Adrenal gland (tissue), 12 donors: ENCODE data around the gene PPOX. TPM values are rescaled to one million over a fixed set of nuclear protein-coding genes. Genes with fewer than 3 reads are reported as not detected.

Source experiments
- DNase-seq, 7 donors: peaks; one replicate each; pipeline ENCODE4 v3.0.0-alpha.2; 2019 to 2020
- H3K27ac ChIP-seq, 5 donors: fragments of 200-600 bp; sonication (generic) in 4 of 5; 1 replicate in 3 of 5; 2 replicates in 2 of 5; pipeline versions ENCODE4 v1.5.1 to v1.8.0; 2016 to 2020; ENCODE audit warnings: mild to moderate bottlenecking in 1 of 5
- H3K27me3 ChIP-seq: fragments of 200-600 bp; 2 replicates; pipeline ENCODE4 v1.8.0; 2021
- H3K36me3 ChIP-seq, 2 donors: fragments of 200-600 bp; replicated peaks in 1 of 2; 1 replicate in 1 of 2; 2 replicates in 1 of 2; pipeline versions ENCODE4 v1.5.1 to v1.8.0; 2018 to 2022
- H3K4me1 ChIP-seq, 2 donors: fragments of 200-600 bp; replicated peaks in 1 of 2; 1 replicate in 1 of 2; 2 replicates in 1 of 2; pipeline versions ENCODE4 v1.5.1 to v1.8.0; 2018 to 2021
- H3K4me3 ChIP-seq, 4 donors: fragments of 200-600 bp; sonication (generic) in 3 of 4; one replicate each; pipeline ENCODE4 v1.5.1; 2016 to 2018
- H3K9me3 ChIP-seq, 3 donors: fragments of 200-600 bp; sonication (generic) in 1 of 3; replicated peaks in 1 of 3; 1 replicate in 2 of 3; 2 replicates in 1 of 3; pipeline versions ENCODE4 v1.5.1 to v1.8.0; 2016 to 2021
- CTCF ChIP-seq, 6 experiments: fragments of 450-650 bp in 4 of 6; fragments of 200-600 bp in 2 of 6; sonication (generic) in 1 of 6; IDR thresholded peaks; 1 replicate in 5 of 6; 2 replicates in 1 of 6; pipeline versions ENCODE4 v1.5.1 to v1.8.0; 2016 to 2021; ENCODE audit warnings: antibody characterized with exemption in 6 of 6, mild to moderate bottlenecking in 2 of 6, moderate library complexity in 1 of 6
- POLR2A ChIP-seq, 2 donors: fragments of 450-650 bp; IDR thresholded peaks; one replicate each; pipeline ENCODE4 v1.6.1; 2017; ENCODE audit warnings: antibody characterized with exemption in 2 of 2, mild to moderate bottlenecking in 2 of 2, moderate library complexity in 1 of 2
- WGBS, 4 donors: extraction: QIAGEN DNeasy Blood & Tissue Kit in 2 of 4; methylation state at CpG; one replicate each; pipeline versions ENCODE4 v1.1.5 to v1.1.7; 2013 to 2017; 5-methylcytosine and 5-hydroxymethylcytosine counted together
- intact Hi-C, 2 donors: fragments of 100-400 bp; cut with DNase I; formaldehyde crosslinking; loops; one replicate each; pipeline versions ENCODE4 v1.14.1 to v1.15.0; 2022 to 2023
- polyA plus RNA-seq, 3 donors: library from polyadenylated mRNA; stranded (reverse); fragments of 200-250 nt in 2 of 3; fragments of 350-450 nt in 1 of 3; fragmentation: Illumina TruSeq in 1 of 3; extraction: RNeasy Lipid Tissue Mini Kit (QIAGEN cat#74804) in 1 of 3; gene quantifications; one replicate each; pipeline ENCODE4 v1.2.3, GENCODE V29; 2013 to 2014
- total RNA-seq, 9 donors: library from RNA; depleted of rRNA in 4 of 9; stranded (reverse); fragments of >200 nt in 4 of 9; fragments of 120-200 nt in 1 of 9; fragmentation: NEBNext Ultra II Directional in 1 of 9; extraction: Animal tissue kit (Norgen Biotek cat#: 25700) in 1 of 9; gene quantifications; one replicate each; pipeline versions ENCODE4 v1.1.0 to v1.2.4, GENCODE V29; 2013 to 2023
- donor health status: healthy with polysubstance abuse.
- donor health status: Bipolar disorder and iron deficiency.
- donor health status: DM: yes; HTN: yes; CAD: no.
- donor health status: DM: no; HTN: no; CAD: no.
- donor health status: DM: no; HTN: no; CAD: no.
- donor health status: DM: yes; HTN: yes; CAD: no.

The PPOX gene
- total and polyA plus RNA-seq, 12 donors = 13.2 to 268 (median 39.0) TPM

- Histone ChIP-seq H3K27me3 (no peaks in the 10 kb centered on the region), H3K9me3 (no peaks in the 10 kb centered on the region), H3K4me1 (peaks cover 16 to 30% of the 10 kb centered on the region in 2 donors), H3K27ac (peak overlapping the region in 2 of 5 donors; percentile 88 to 89), H3K4me3 (peak overlapping the region in 1 of 4 donors; percentile 97), H3K36me3 (peaks cover 0 to 45% of the 10 kb centered on the region in 2 donors)
- no peak for DNase-seq
- TF ChIP-seq CTCF (IDR thresholded peaks at IDR 0.05) (no peak), POLR2A (IDR thresholded peaks at IDR 0.05) (no peak)
- intact Hi-C loops = no loop called here
- WGBS, 4 donors = 83 to 87% (median 87%) methylated on average over 10 of the region's 10 CpGs
Measured at GRCh38 chr1:161175771-161176453, 9.7 kb downstream of the PPOX start.

- peaks cover 16 to 30% of the 10 kb centered on the region in 2 donors for H3K4me1 ChIP-seq
- intact Hi-C loops = no loop called here
- H3K27ac ChIP-seq = peak overlapping the region in 4 of 5 donors; percentile 77 to 89 (median 88)
- no peaks in the 10 kb centered on the region for H3K9me3 ChIP-seq
- H3K36me3 ChIP-seq = peaks cover 0 to 39% of the 10 kb centered on the region in 2 donors
- no peak for DNase-seq
- no peak for TF ChIP-seq POLR2A (IDR thresholded peaks at IDR 0.05)
- no peak for TF ChIP-seq CTCF (IDR thresholded peaks at IDR 0.05)
- H3K4me3 ChIP-seq = peak overlapping the region in 3 of 4 donors; percentile 25 to 97 (median 86)
- H3K27me3 ChIP-seq = no peaks in the 10 kb centered on the region
- WGBS, 4 donors = 17 to 30% (median 18%) methylated on average over 9 to 17 of the region's 17 CpGs
Measured at GRCh38 chr1:161176468-161177111, 10.4 kb downstream of the PPOX start.

GRCh38 chr1:161177112-161177935, 11.1 kb downstream of the PPOX start, which contains the start of gene B4GALT3:
Gene B4GALT3 (minus strand): TSS chr1:161177507. CDS start chr1:161176060, 1,447 bp downstream.
- Histone ChIP-seq H3K9me3 (no peaks in the 10 kb centered on the region), H3K27me3 (no peaks in the 10 kb centered on the region), H3K27ac (peak within 1 kb of the TSS; percentile 20 to 89 (median 88)), H3K4me3 (peak within 1 kb of the TSS; percentile 25 to 97 (median 62)), H3K4me1 (peaks cover 16 to 30% of the 10 kb centered on the region in 2 donors), H3K36me3 (peaks cover 0 to 31% of the 10 kb centered on the region in 2 donors)
- TF ChIP-seq CTCF (IDR thresholded peaks at IDR 0.05) = peak in 3 of 6 experiments; percentile 15 to 22 (median 17)
- TF ChIP-seq POLR2A (IDR thresholded peaks at IDR 0.05) = peak; percentile 52 to 75
- intact Hi-C loops = no loop called here
- 3 to 4% (median 4%) methylated on average over 26 to 50 of the region's 50 CpGs for WGBS, 4 donors
- DNase-seq = peak; percentile 86 to 95 (median 90)

GRCh38 chr1:161177936-161178244, 11.7 kb downstream of the PPOX start:
- Histone ChIP-seq H3K36me3 (peaks cover 0 to 28% of the 10 kb centered on the region in 2 donors), H3K4me3 (peak overlapping the region in 3 of 4 donors; percentile 25 to 97 (median 86)), H3K27me3 (no peaks in the 10 kb centered on the region), H3K27ac (peak overlapping the region; percentile 20 to 89 (median 88)), H3K9me3 (no peaks in the 10 kb centered on the region), H3K4me1 (peaks cover 13 to 26% of the 10 kb centered on the region in 2 donors)
- peak in 1 of 6 experiments; percentile 4 for TF ChIP-seq CTCF (IDR thresholded peaks at IDR 0.05)
- TF ChIP-seq POLR2A (IDR thresholded peaks at IDR 0.05) = no peak
- DNase-seq = no peak
- intact Hi-C loops = no loop called here
- 49 to 65% (median 63%) methylated on average over 9 of the region's 9 CpGs for WGBS, 4 donors
